ENCODE measurements around the gene ADAMTS17.

DNA sequence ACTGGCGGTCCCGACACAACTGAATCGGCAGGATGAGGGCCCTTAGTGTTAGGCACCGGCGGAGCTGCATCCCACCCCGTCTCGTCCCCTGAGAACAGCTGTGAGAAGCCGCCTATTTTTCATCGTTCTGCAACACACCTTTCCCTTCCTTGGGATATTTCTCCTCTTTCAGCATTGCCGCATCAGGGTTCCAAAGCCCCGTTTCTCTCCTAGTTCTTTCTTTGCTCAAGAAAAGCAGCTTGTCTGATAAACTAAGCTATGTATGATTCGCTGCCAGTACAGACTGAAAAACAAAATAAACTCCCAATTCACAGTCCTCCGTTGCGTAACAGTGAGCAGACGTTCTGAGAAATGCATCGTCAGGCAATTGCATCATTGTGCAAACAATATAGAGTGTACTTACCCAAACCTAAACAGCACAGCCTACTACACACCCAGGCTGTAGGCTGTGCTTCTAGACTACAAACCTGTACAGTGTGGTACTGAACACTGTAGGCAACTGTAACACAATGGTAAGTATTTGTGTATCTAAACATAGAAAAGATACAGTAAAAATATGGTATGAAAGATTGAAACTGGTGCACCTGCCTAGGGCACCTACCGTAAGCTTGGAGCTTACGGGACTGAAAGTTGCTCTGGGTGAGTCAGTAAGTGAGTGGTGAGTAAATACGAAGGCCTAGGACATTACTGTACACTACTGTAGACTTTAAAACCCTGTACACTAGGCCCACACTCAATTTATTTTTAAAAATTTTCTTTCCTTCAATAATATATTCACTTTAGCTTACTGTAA lies 8.9 kb upstream of the ADAMTS17 start:
- TF ChIP-seq, protein P1, sequence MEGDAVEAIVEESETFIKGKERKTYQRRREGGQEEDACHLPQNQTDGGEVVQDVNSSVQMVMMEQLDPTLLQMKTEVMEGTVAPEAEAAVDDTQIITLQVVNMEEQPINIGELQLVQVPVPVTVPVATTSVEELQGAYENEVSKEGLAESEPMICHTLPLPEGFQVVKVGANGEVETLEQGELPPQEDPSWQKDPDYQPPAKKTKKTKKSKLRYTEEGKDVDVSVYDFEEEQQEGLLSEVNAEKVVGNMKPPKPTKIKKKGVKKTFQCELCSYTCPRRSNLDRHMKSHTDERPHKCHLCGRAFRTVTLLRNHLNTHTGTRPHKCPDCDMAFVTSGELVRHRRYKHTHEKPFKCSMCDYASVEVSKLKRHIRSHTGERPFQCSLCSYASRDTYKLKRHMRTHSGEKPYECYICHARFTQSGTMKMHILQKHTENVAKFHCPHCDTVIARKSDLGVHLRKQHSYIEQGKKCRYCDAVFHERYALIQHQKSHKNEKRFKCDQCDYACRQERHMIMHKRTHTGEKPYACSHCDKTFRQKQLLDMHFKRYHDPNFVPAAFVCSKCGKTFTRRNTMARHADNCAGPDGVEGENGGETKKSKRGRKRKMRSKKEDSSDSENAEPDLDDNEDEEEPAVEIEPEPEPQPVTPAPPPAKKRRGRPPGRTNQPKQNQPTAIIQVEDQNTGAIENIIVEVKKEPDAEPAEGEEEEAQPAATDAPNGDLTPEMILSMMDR (IDR thresholded peaks at IDR 0.05): no peak
- TF ChIP-seq POLR2A (IDR thresholded peaks at IDR 0.05) (no peak), EP300 (IDR thresholded peaks at IDR 0.05; ENCODE audit: low read depth) (no peak), POLR2AphosphoS5 (IDR thresholded peaks at IDR 0.05) (peak in 2 of 3 donors; percentile 47 to 65)
